ENCODE measurements around the gene DEFB114. TPM values are rescaled to one million over a fixed set of nuclear protein-coding genes. Genes with fewer than 3 reads are reported as not detected.

Gene DEFB114
- total RNA-seq, 1 donor from 2014 or later: not detected

GRCh38 chr6:49939993-49940498, 23.9 kb downstream of the DEFB114 start:
- Mint-ChIP-seq H3K27me3 (ENCODE audit: unreplicated experiment) (peaks cover 3% of the 10 kb centered on the region), H3K36me3 (ENCODE audit: unreplicated experiment) (no peaks in the 10 kb centered on the region), H3K27ac (ENCODE audit: unreplicated experiment) (no peak overlapping the region), H3K4me3 (ENCODE audit: unreplicated experiment) (no peak overlapping the region), H3K4me1 (ENCODE audit: unreplicated experiment) (no peaks in the 10 kb centered on the region), H3K9me3 (ENCODE audit: unreplicated experiment) (no peaks in the 10 kb centered on the region)
- TF ChIP-seq CTCF (IDR thresholded peaks at IDR 0.05): no peak
- no peak for DNase-seq (ENCODE audit: extremely low spot score, unreplicated experiment)

GRCh38 chr6:49937811-49938210, 26.2 kb downstream of the DEFB114 start:
- no peaks in the 10 kb centered on the region for H3K9me3 Mint-ChIP-seq (ENCODE audit: unreplicated experiment)
- H3K27me3 Mint-ChIP-seq (ENCODE audit: unreplicated experiment): peaks cover 3% of the 10 kb centered on the region
- H3K4me1 Mint-ChIP-seq (ENCODE audit: unreplicated experiment): no peaks in the 10 kb centered on the region
- H3K36me3 Mint-ChIP-seq (ENCODE audit: unreplicated experiment): no peaks in the 10 kb centered on the region
- no peak overlapping the region for H3K4me3 Mint-ChIP-seq (ENCODE audit: unreplicated experiment)
- DNase-seq (ENCODE audit: extremely low spot score, unreplicated experiment): no peak
- H3K27ac Mint-ChIP-seq (ENCODE audit: unreplicated experiment): no peak overlapping the region
- no peak for TF ChIP-seq CTCF (IDR thresholded peaks at IDR 0.05)

- no peak overlapping the region for H3K27ac Mint-ChIP-seq (ENCODE audit: unreplicated experiment)
- DNase-seq (ENCODE audit: extremely low spot score, unreplicated experiment): no peak
- H3K36me3 Mint-ChIP-seq (ENCODE audit: unreplicated experiment): no peaks in the 10 kb centered on the region
- no peaks in the 10 kb centered on the region for H3K4me1 Mint-ChIP-seq (ENCODE audit: unreplicated experiment)
- no peak overlapping the region for H3K4me3 Mint-ChIP-seq (ENCODE audit: unreplicated experiment)
- H3K27me3 Mint-ChIP-seq (ENCODE audit: unreplicated experiment): peaks cover 3% of the 10 kb centered on the region
- TF ChIP-seq CTCF (IDR thresholded peaks at IDR 0.05): no peak
- H3K9me3 Mint-ChIP-seq (ENCODE audit: unreplicated experiment): no peaks in the 10 kb centered on the region
Observed at GRCh38 chr6:49937017-49937416, 26.9 kb downstream of the DEFB114 start.

- Mint-ChIP-seq H3K27me3 (ENCODE audit: unreplicated experiment) (peaks cover 3% of the 10 kb centered on the region), H3K4me3 (ENCODE audit: unreplicated experiment) (no peak overlapping the region), H3K4me1 (ENCODE audit: unreplicated experiment) (no peaks in the 10 kb centered on the region), H3K36me3 (ENCODE audit: unreplicated experiment) (no peaks in the 10 kb centered on the region), H3K9me3 (ENCODE audit: unreplicated experiment) (no peaks in the 10 kb centered on the region), H3K27ac (ENCODE audit: unreplicated experiment) (no peak overlapping the region)
- no peak for DNase-seq (ENCODE audit: extremely low spot score, unreplicated experiment)
- no peak for TF ChIP-seq CTCF (IDR thresholded peaks at IDR 0.05)
Observed at GRCh38 chr6:49935387-49935786, 28.6 kb downstream of the DEFB114 start.

GRCh38 chr6:49934770-49935169, 29.2 kb downstream of the DEFB114 start:
- no peaks in the 10 kb centered on the region for H3K9me3 Mint-ChIP-seq (ENCODE audit: unreplicated experiment)
- H3K27me3 Mint-ChIP-seq (ENCODE audit: unreplicated experiment): peaks cover 3% of the 10 kb centered on the region
- DNase-seq (ENCODE audit: extremely low spot score, unreplicated experiment): no peak
- no peaks in the 10 kb centered on the region for H3K4me1 Mint-ChIP-seq (ENCODE audit: unreplicated experiment)
- TF ChIP-seq CTCF (IDR thresholded peaks at IDR 0.05): no peak
- H3K36me3 Mint-ChIP-seq (ENCODE audit: unreplicated experiment): no peaks in the 10 kb centered on the region
- H3K4me3 Mint-ChIP-seq (ENCODE audit: unreplicated experiment): no peak overlapping the region
- no peak overlapping the region for H3K27ac Mint-ChIP-seq (ENCODE audit: unreplicated experiment)

All from osteocyte (in vitro differentiated cells).